Endothelial cell of umbilical vein (primary cell): ENCODE measurements around the gene ZNF544. TPM values are rescaled to one million over a fixed set of nuclear protein-coding genes. Genes with fewer than 3 reads are reported as not detected.

Source experiments
- BruUV-seq: library from RNA; stranded (reverse); fragments of 400-500 nt; replicated peaks from 2 replicates; lab custom pipeline; 2021; lab: Mats Ljungman, UMichigan
- CTCF ChIA-PET: fragments of 300-600, 350-600 bp; sonication (Branson Sonifier 250); formaldehyde crosslinking; loops from one replicate; lab custom pipeline; 2021; ENCODE audit warnings: antibody characterized with exemption, inconsistent platforms; lab: Charles Lee
- POLR2A ChIA-PET: fragments of 300-600, 350-600 bp; sonication (Branson Sonifier 250); formaldehyde crosslinking; loops from one replicate; lab custom pipeline; 2021; ENCODE audit warnings: antibody characterized with exemption, inconsistent platforms; lab: Charles Lee
- DNase-seq: peaks from one replicate; pipeline ENCODE4 v3.0.0-alpha.2; 2011; ENCODE audit warnings: low read depth, low spot score
- FAIRE-seq: peaks from 2 replicates; lab custom pipeline; 2011; peaks lifted over from hg19 to GRCh38; lab: Jason Lieb, UNC
- H2AFZ ChIP-seq: 2 replicates; pipeline ENCODE4 v1.6.0; 2012; ENCODE audit warnings: low read depth, low read length, control low read depth, inconsistent platforms
- H3K27ac ChIP-seq: 2 replicates; pipeline ENCODE4 v1.5.1; 2011; ENCODE audit warnings: low read depth, mild to moderate bottlenecking, control low read depth, low read length, moderate library complexity; ENCODE audit not compliant: insufficient read depth
- H3K27me3 ChIP-seq, 2 experiments: 2 replicates each; pipeline versions ENCODE4 v1.6.0 to v1.6.1; 2011; ENCODE audit warnings: low read length in 2 of 2, mixed read lengths in 1 of 2; ENCODE audit not compliant: control insufficient read depth in 2 of 2, insufficient read depth in 2 of 2
- H3K36me3 ChIP-seq, 2 experiments: 2 replicates in 1 of 2; 3 replicates in 1 of 2; pipeline ENCODE4 v1.5.1; 2011; ENCODE audit warnings: low read length in 2 of 2, mild to moderate bottlenecking in 1 of 2, moderate library complexity in 1 of 2; ENCODE audit not compliant: control insufficient read depth in 2 of 2, insufficient read depth in 2 of 2; ENCODE audit errors: extremely low read depth in 1 of 2
- H3K4me1 ChIP-seq: 3 replicates; pipeline ENCODE4 v1.5.1; 2011; ENCODE audit warnings: mild to moderate bottlenecking, low read length; ENCODE audit not compliant: control insufficient read depth, insufficient read depth; ENCODE audit errors: extremely low read depth
- H3K4me2 ChIP-seq: 2 replicates; pipeline ENCODE4 v1.6.1; 2011; ENCODE audit warnings: low read length, control low read depth, mixed read lengths; ENCODE audit not compliant: insufficient read depth
- H3K4me3 ChIP-seq, 3 experiments: fragments of 200-600 bp in 1 of 3; sonication (generic), shearing (Covaris generic) in 1 of 3; replicated peaks in 1 of 3; 2 replicates each; pipeline ENCODE4 v1.5.1; 2011 to 2016; ENCODE audit warnings: control low read depth in 3 of 3, low read length in 3 of 3, mild to moderate bottlenecking in 2 of 3, inconsistent platforms in 1 of 3, low read depth in 1 of 3, moderate library complexity in 1 of 3; ENCODE audit not compliant: insufficient read depth in 1 of 3
- H3K79me2 ChIP-seq: 2 replicates; pipeline ENCODE4 v1.6.0; 2012; ENCODE audit warnings: low read length, inconsistent platforms; ENCODE audit not compliant: control insufficient read depth, insufficient read depth
- H3K9ac ChIP-seq: replicated peaks from 2 replicates; pipeline ENCODE3; 2011; ENCODE audit warnings: low read length, control low read depth; ENCODE audit not compliant: insufficient read depth; ENCODE audit errors: extremely low read depth
- H3K9me1 ChIP-seq: replicated peaks from 3 replicates; pipeline ENCODE4 v1.6.0; 2011; ENCODE audit warnings: mild to moderate bottlenecking, low read length; ENCODE audit not compliant: control insufficient read depth, insufficient read depth; ENCODE audit errors: extremely low read depth
- H3K9me3 ChIP-seq: replicated peaks from 2 replicates; pipeline ENCODE4 v1.5.1; 2012; ENCODE audit warnings: low read length, inconsistent platforms; ENCODE audit not compliant: control insufficient read depth, insufficient read depth
- H4K20me1 ChIP-seq: replicated peaks from 2 replicates; pipeline ENCODE3; 2011; ENCODE audit warnings: mild to moderate bottlenecking, low read length; ENCODE audit not compliant: control insufficient read depth, insufficient read depth; ENCODE audit errors: extremely low read depth
- EZH2 ChIP-seq: IDR thresholded peaks from 2 replicates; pipeline ENCODE4 v1.6.1; 2012; ENCODE audit warnings: borderline replicate concordance, low read depth, mild to moderate bottlenecking, moderate library complexity, low read length, inconsistent platforms; ENCODE audit not compliant: severe bottlenecking
- GATA2 ChIP-seq: IDR thresholded peaks from 2 replicates; pipeline ENCODE4 v1.7.0; 2011; ENCODE audit warnings: low read depth, mild to moderate bottlenecking, moderate library complexity, mixed read lengths, low read length; ENCODE audit not compliant: insufficient read length, insufficient read depth
- JUN ChIP-seq: IDR thresholded peaks from 2 replicates; pipeline ENCODE4 v1.6.1; 2011; ENCODE audit warnings: borderline replicate concordance, low read depth; ENCODE audit not compliant: insufficient read length, insufficient read depth
- MAX ChIP-seq: IDR thresholded peaks from 2 replicates; pipeline ENCODE4 v1.6.1; 2011; ENCODE audit not compliant: insufficient read depth, insufficient read length
- MYC ChIP-seq: IDR thresholded peaks from one replicate; pipeline ENCODE4 v1.6.1; 2011; ENCODE audit warnings: mild to moderate bottlenecking, low read depth, low read length
- POLR2AphosphoS5 ChIP-seq: IDR thresholded peaks from 2 replicates; pipeline ENCODE4 v1.6.1; 2012; ENCODE audit warnings: low read depth, mild to moderate bottlenecking, control low read depth, low read length, moderate library complexity; ENCODE audit not compliant: insufficient read depth
- dilution Hi-C: fragments of 300-500 bp; cut with MboI; formaldehyde crosslinking; loops from one replicate; pipeline ENCODE4 v1.15.0; 2019; ENCODE audit warnings: low sequenced_read_pairs; ENCODE audit not compliant: extremely low pct_ligation_motif_present
- intact Hi-C: fragments of 100-400 bp; cut with micrococcal nuclease; formaldehyde crosslinking; loops from one replicate; pipeline ENCODE4 v1.10.0; 2022
- polyA plus RNA-seq, 4 experiments: library from polyadenylated mRNA; depleted of rRNA in 3 of 4; stranded (reverse) in 3 of 4; unstranded in 1 of 4; fragments of >200 nt; gene quantifications; 2 replicates each; pipeline versions ENCODE4 v1.2.1 to v1.2.3, GENCODE V29; 2011 to 2012; ENCODE audit warnings: missing spikeins in 1 of 4
- total RNA-seq: library from RNA; stranded (reverse); gene quantifications from 2 replicates; pipeline ENCODE4 v1.2.3, GENCODE V29; 2021

The ZNF544 gene
- total and polyA plus RNA-seq, 2 donors (not counting 3 experiments of a cell fraction or from before 2014, with no cell fraction given): 33.4 to 45.4 TPM

GRCh38 chr19:58213075-58213369, 15.7 kb upstream of the ZNF544 start:
- DNase-seq: no peak
- H3K4me3 ChIP-seq: no peak overlapping the region
- TSS peak; percentile 27 for BruUV-seq

GRCh38 chr19:58217069-58217481, 11.6 kb upstream of the ZNF544 start:
- CTCF ChIA-PET: no interaction called here

More at GRCh38 chr19:58213075-58213369, 15.7 kb upstream of the ZNF544 start:
- no peaks in the 10 kb centered on the region for H4K20me1 ChIP-seq
- H3K4me1 ChIP-seq: no peaks in the 10 kb centered on the region
- H3K9me3 ChIP-seq: peaks cover 8% of the 10 kb centered on the region
- H3K9me1 ChIP-seq: no peaks in the 10 kb centered on the region
- H3K27me3 ChIP-seq: no peaks in the 10 kb centered on the region
- no peak overlapping the region for H3K4me2 ChIP-seq
- FAIRE-seq: no peak
- no peak overlapping the region for H3K27ac ChIP-seq
- POLR2A ChIA-PET: no interaction called here
- CTCF ChIA-PET: no interaction called here
- H3K79me2 ChIP-seq: no peaks in the 10 kb centered on the region
- intact Hi-C loops (no loop called here), dilution Hi-C loops (no loop called here)
- H2AFZ ChIP-seq: no peak overlapping the region
- peaks cover 8 to 50% of the 10 kb centered on the region in 2 experiments for H3K36me3 ChIP-seq
- no peak overlapping the region for H3K9ac ChIP-seq
- TF ChIP-seq POLR2AphosphoS5: no peak
- no peak for TF ChIP-seq GATA2
- TF ChIP-seq MAX: no peak
- no peak for TF ChIP-seq JUN

More at GRCh38 chr19:58217069-58217481, 11.6 kb upstream of the ZNF544 start:
- H3K27me3 ChIP-seq: no peaks in the 10 kb centered on the region
- H3K9me3 ChIP-seq: peaks cover 8% of the 10 kb centered on the region
- no peak overlapping the region for H3K4me2 ChIP-seq
- TF ChIP-seq MYC (no peak), JUN (no peak), EZH2 (no peak), MAX (no peak), POLR2AphosphoS5 (no peak), GATA2 (no peak)
- no peaks in the 10 kb centered on the region for H3K4me1 ChIP-seq
- no peaks in the 10 kb centered on the region for H3K9me1 ChIP-seq
- dilution Hi-C loops: no loop called here
- no peaks in the 10 kb centered on the region for H4K20me1 ChIP-seq
- H3K27ac ChIP-seq: no peak overlapping the region
- no peak overlapping the region for H2AFZ ChIP-seq
- FAIRE-seq: no peak
- POLR2A ChIA-PET: no interaction called here
- peaks cover 5 to 16% of the 10 kb centered on the region in 2 experiments for H3K36me3 ChIP-seq
- no peak overlapping the region for H3K4me3 ChIP-seq
- H3K9ac ChIP-seq: no peak overlapping the region
- intact Hi-C loops: no loop called here
- H3K79me2 ChIP-seq: no peaks in the 10 kb centered on the region
- no TSS peak for BruUV-seq
- no peak for DNase-seq
